HL-60/S4 treated with phorbol 12-myristate 13-acetate at 8.2 ng/mL for 4 days and 3 days (cell line): ENCODE results near the gene PTX4.
"Not testable (repeated sequence)": the region's sequence is repeated elsewhere in the genome, so short reads cannot be mapped to it uniquely, and the experiment has no call there.

Source experiments
- in situ Hi-C: fragments of 300-500 bp; cut with MboI; formaldehyde crosslinking; loops from 2 replicates; pipeline ENCODE4 v1.15.0; 2022; ENCODE audit warnings: low sequenced_read_pairs

Gene PTX4

DNA sequence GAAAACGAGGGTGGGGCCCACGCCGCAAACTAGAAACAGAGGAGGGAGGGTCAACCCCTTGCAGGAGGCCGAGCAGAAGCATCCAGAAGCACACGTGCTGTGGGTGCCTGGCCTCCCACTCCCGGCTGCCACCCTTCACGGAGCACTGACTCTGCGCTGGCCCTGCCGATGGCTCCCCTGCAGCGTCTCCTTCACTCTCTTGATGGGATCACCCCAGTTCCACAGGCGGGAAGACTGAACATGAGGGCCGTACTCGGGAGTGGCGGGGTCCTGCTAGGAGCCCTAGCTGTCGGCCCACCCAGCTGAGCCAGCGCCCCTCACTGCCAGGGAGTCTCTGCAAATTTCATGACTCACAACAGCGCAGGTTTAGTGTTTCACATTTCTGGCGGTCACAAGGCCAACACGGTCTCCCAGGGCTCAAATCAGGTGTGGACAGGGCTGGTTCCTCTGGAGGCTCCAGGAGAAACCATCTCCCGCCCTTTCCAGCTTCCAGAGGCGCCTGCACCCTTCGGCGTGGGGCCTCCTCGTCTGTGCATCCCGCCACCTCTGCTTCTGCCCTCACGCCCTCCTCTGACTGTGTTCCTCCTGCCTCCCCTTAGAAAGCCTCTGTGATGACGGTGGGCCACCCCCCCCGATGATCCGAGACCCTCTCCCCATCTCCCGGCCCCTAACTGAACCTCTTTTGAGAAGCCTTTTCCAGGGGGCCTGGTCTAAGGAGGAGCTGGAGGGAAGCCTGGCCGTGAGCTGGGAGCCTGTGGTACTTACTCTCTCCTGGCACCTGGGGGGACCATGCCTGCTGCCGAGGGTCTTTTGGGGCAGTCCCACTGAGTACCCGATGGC, 2.0 kb downstream of the PTX4 start:
- in situ Hi-C loops = no loop called here

DNA sequence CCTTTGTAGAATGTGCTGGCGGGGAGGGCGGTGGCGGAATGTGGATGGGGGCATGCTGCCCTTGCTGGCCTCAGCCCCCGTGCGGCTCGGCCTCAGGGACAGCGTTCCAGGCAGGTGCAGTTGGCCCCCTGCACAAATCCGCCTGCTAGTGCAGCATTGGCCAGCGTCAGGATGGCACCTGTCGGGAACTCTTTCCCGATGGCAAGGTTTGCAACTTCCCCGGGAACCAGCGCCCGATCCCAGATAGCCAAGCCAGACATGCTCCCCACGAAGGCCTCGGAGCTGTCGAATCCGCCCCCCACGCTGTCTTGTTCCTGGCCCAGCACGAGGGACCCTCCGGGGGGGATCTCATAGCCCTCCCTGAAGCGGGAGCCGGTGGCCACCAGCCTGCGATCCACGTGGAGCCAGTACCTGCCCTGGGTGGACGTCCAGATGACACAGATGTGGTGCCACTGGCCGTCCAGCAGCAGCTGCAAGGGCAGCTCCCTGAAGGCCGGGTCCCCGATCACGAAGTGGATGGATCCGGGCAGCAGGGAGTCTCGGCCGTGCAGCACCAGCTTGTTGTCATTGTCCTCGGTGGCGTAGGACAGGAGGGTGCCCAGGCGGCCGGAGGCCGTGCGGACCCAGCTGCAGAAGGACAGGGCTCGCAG, 2.8 kb downstream of the PTX4 start:
- in situ Hi-C loops = no loop called here

DNA sequence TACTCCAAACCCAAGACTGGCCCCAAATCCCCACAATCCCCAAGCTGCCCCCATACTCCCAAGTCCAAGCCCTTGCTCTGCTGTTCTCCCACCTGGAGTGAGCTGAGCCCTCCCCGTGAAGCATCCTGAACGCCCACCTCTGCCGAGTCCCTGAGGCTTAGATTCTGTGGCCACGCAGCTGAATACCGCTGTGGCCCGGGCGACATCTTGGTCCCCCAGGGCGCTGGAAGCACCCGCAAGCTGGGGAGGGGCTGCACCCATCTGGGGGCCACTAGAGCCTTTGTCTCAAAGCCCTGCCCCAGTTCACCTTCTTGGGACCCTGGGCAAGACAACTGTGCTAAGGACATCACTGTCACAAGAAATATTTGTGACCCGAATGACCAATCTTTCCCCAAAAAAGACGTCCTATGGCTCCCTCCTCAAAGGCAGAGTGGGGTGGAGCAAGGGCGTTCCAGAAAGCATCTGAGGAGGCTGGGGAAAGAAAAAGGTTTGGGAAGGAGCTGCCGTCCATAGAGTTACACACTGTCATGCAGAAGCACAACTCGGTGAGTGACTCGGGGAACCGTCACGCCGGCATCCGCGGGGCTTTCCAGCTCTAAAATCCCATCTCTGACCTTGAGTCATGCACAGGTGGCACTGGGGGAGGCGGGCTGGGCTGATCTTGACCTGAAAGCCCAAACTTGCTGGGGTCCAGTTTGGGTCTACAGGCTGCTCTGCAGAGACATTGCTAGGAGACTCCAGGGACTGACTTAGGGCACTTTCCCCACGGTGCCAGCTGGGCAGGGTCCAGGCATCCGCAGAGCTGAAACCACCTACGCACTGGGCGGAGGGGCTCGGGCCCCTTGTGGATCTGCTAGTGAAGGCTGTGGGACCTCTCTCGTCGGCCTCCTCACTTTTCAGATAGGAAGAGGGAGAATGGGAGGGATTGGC, 6.6 kb downstream of the PTX4 start:
- in situ Hi-C loops = no loop called here

DNA sequence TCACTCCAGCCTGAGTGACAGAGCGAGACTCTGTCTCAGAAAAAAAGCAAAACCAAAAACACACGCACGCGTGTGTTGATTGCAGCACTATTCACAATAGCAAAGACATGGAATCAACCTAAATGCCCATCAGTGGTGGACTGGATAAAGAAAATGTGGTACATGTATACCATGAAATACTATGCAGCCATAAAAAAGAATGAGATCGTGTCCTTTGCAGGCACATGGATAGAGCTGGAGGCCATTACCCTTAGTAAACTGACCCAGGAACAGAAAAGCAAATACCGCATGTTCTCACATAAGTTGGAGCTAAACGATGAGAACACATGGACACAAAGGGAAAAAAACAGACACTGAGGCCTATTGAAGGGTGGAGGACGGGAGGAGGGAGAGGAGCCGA, 9.8 kb downstream of the PTX4 start:
- in situ Hi-C loops = not testable (repeated sequence)

- in situ Hi-C loops = no loop called here
Measured at GRCh38 chr16:1477033-1477432, 11.7 kb downstream of the PTX4 start.

GRCh38 chr16:1475552-1476114, 13.1 kb downstream of the PTX4 start:
- in situ Hi-C loops = no loop called here

GRCh38 chr16:1474796-1475551, 13.8 kb downstream of the PTX4 start, which contains the start of gene CLCN7:
TSS of gene CLCN7 (minus strand) at chr16:1475028. CDS start at chr16:1474974, 54 bp downstream.
- in situ Hi-C loops = no loop called here

DNA sequence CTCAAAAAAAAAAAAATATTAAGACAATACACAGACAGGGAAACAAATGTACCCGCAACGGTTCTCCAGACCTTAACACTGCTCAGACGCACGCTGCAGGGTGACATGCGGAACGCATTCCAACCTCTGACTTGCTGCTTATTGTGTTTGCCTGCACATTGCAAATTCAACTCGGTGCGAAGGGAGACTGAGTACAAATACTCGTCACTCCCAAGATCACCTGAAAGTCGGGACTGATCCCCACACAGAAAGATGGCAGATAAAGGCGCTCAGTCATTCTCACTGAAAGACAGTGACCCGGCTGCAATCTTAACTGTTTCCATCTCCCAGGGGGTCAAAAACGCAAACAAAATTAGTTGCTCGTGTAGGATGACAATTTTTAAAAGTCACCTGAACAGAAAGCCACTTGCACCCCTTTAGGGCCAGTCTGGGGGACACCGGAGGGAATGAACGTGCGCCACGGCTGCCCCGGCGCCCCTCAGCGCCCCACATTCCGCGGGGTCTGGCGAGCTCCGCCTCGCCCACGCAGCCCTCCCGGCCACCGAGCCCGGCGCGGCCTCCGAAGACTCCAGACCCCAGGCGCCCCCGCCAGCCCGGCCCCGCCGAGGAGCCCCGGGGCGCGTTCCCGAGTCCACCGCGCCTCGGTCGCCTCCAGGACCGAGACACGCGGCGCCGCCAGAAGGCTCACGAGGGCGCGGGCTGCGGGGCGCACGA, 14.5 kb downstream of the PTX4 start:
- in situ Hi-C loops = no loop called here

GRCh38 chr16:1472974-1473373, 15.8 kb downstream of the PTX4 start:
- in situ Hi-C loops = no loop called here

GRCh38 chr16:1471569-1472194, 17.1 kb downstream of the PTX4 start:
- in situ Hi-C loops = no loop called here

GRCh38 chr16:1470481-1471251, 18.1 kb downstream of the PTX4 start:
- in situ Hi-C loops = no loop called here

DNA sequence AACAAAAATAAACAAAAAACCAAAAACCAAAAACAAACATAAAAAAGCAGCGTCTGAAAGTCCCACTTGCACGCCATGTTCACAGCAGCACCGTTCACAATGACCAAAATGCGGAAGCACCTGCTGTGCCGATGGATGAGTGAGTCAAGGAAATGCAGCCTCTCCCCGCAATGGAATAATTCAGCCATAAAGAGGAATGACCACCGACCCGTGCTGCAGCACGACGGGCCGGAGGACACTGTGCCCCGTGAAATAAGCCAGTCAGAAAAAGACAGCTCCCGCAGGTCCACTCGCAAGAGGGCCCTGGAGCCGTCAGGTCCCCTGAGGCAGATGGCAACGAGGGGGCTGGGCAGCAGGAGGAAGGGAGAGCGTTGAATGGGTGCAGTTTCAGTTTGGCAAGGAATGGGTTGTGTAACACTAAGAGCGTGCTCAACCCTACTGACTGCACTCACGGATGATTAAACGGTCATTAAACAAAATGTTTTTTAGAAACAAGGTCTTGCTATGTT, 19.0 kb downstream of the PTX4 start:
- in situ Hi-C loops = no loop called here

- in situ Hi-C loops = not testable (repeated sequence)
Measured at GRCh38 chr16:1469141-1469540, 19.6 kb downstream of the PTX4 start.

DNA sequence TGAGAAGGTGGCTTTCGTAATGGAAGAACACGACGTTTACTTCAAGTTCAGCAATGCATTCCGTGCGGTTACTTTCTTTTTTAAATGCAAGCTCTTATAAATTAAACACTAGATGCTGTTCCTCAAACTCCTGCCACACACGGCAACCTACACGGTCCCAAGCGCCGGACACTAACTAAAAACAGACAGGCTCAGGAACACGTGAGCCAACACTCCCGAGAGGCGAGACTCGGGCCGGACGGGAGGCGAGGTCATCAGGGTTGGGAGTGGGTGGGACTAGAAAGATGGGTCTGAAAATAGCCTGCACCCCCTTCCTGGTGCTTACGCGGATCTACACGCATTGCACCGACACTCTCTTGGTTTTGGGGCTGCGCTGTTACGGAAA, 20.3 kb downstream of the PTX4 start:
- in situ Hi-C loops = no loop called here

- in situ Hi-C loops = no loop called here
Measured at GRCh38 chr16:1466968-1467521, 21.7 kb downstream of the PTX4 start.

DNA sequence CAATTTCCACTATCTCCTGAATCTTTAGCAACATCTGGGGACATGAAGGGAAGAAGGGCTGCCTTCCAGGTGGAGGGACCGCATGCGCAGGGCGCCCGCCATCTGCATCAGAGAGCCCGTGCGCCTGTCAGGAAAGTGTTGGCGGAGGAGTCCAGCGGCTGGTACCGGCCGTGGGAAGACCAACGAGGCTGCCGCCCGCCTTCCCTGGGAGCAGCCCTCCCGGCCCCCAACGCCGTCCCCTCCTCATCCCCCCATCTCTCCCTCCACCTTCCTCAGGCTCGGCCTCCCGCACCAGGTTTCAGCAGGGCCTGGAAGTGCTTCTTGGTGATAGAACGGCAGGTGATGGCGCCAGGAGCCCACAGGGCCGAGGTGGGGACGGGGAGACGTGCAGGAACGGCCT, 22.7 kb downstream of the PTX4 start:
- in situ Hi-C loops = no loop called here

DNA sequence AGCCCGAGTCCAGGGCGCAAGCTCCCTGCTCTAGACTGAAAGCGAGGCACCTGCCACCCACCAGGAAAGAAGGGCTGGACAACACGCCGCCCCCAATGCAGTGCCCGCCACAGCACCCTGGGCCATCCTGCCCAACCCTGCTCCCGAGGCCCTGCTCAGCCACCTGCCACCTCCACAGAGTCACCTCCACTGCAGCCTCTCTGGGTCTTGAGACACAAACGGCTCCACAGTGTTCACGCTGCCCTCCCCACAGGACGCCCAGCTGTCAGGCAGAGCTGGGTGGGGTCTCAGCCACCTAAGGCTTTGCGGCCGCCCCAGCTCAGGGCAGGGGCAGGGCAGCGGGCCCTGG, 23.2 kb downstream of the PTX4 start:
- in situ Hi-C loops = no loop called here
